Measurements from ENCODE around the gene OBSL1.

OBSL1 gene

DNA sequence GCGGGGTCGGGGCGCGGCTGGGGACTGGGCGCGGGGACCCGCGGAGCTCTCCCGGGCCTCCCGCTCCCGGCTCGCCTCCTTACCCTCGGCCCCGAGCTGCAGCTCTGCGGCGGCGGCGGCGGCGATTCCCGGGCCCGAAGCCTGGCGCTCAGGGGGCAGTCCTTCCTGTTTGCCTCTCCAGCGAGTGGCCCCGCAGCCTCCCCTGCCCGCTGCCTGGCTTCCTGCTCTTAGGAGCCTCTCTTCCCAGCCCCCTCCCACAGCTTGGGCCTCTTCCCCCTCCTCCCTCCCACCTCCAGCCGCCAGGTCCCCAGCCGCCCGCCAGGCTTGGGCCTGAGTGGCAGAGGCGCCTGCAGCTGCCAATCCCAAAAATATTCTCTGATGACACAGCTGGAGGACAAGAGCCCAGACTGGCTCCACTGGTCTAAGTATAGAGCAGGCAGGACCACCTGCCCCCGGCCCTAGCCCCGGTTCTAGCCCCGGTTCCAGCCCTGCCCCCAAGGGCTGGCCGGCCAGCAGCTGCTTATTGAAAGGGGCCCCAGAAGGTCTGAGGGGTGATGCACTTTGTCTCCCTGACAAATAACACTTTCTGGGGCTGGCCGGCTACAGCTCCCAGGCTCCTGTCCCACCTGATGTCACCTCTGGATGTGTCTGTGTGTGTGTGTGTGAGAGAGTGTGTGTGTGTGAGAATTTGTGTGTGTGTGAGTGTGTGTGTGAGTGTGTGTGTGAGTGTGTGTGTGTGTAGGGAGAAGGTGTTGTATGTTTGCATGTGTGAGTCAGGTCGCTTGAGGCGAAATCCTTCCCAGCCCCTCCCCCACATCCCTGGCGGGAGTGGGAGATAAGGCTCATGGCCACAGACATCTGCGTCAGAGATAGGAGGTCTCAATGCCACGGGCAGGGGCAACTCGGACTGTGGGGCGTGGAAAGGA lies at the start of gene OBSL1:
Gene OBSL1, minus strand, starts transcription at position 229 of the 926 bp plus-strand sequence. CDS start 307 bp downstream, outside the sequence.
- peak; percentile 81 for DNase-seq

DNA sequence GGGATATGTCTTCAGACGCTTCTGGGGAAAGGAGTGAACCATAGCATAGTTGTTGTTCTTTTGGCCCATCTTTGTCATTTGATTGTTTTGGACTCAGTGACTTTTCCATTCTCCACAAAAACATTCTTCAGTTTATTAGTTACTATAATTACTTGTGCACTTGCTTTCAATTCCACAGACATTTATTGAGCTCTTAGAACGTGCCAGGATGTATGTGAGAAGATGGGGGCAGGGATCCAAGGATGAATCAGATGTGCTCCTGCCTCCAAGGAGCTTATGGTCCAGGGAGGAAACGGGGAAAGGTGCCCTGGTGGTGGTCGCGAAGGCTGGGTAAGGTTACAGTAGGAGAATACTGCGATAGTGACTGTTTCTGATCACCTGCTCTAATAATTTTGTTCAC lies 49.2 kb upstream of the OBSL1 start:
- DNase-seq = no peak

DNA sequence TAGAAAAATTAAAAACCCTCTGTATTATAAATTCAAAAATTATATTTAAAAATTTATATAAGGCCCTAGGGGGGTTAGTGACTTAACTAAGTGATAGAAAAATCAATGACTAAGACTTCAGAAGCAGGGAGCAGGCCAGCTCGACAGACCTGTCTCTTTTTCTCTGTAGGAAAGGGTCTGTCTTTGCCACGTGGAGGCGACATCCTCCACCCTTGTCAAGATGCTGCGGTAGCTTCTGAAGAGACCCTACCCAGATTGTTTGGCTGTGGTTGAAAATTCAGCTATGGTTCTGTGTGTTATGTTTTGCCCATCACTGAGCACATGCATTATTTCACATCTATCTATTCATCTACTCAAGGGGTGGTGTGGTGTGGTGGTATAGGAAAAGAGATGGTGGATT lies 47.9 kb upstream of the OBSL1 start:
- DNase-seq = no peak

DNA sequence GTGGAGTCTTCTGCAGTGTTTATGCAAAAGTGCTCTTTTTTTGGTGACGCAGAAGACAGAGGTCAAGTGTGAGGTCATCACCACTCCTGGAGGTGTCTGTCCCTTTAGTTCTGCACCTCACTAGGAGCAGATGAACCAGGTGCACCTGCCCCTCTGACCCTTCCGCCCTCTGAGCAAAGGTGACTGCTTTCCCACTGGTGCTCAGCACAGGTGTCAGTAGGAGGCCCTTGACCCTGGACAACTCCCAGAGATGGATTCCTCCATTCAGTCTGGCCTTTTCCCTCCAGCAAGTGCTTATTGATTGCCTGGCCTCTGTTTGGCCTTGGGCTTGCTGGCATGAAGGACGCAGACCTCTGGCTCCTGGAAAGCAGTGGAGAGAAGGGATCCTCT lies 47.4 kb upstream of the OBSL1 start:
- no peak for DNase-seq

DNA sequence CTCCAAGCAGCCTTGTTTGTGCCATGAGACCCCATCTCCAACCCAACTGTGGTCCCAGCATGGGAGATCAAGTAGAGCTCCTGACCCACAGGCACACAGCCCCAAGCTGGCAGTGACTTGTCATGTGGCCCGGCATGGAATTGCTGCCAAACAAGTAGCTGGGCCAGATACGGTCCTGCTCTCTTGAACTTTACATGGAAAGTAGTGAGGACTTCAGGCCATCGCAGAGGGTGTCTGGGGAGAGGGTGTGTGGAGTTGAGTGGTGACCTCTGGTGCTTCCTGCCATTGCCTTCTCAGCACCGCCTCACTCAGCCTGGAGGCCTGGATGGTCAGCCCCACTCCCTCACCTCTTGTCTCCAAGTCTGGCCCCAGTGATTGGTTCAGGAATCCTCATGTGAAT lies 45.2 kb upstream of the OBSL1 start:
- DNase-seq = no peak

DNA sequence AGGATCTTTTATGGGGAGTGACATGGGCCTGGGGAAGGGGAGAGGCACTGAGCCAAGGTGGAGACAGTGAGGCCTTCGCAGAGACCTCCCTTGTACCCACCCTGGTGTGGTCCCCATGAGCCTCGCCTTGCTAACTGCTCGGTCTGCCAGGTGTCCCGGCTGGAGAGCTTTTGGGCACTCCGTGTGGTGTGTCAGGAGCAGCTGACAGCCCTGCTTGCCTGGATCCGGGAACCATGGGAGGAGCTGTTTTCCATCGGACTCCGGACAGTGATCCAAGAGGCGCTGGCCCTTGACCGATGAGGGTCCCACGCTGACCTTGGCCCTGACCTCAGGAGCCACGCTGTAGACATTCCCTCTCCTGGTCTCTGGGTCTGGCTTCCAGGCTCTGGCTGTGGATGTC lies 44.6 kb upstream of the OBSL1 start:
- DNase-seq = no peak

DNA sequence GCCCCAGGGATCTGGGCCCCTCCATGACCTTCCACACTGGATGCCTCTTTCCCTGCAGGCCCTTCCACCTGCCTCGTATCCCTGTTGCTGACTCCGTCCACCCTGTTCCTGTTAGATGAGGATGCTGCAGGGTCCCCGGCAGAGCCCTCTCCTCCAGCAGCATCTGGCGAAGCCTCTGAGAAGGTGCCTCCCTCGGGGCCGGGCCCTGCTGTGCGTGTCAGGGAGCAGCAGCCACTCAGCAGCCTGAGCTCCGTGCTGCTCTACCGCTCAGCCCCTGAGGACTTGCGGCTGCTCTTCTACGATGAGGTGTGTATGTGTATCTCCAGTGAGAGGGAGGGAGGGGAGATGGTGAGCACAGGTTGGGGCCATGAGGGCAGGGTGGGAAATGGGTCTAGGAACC lies 43.7 kb upstream of the OBSL1 start:
- no peak for DNase-seq

DNA sequence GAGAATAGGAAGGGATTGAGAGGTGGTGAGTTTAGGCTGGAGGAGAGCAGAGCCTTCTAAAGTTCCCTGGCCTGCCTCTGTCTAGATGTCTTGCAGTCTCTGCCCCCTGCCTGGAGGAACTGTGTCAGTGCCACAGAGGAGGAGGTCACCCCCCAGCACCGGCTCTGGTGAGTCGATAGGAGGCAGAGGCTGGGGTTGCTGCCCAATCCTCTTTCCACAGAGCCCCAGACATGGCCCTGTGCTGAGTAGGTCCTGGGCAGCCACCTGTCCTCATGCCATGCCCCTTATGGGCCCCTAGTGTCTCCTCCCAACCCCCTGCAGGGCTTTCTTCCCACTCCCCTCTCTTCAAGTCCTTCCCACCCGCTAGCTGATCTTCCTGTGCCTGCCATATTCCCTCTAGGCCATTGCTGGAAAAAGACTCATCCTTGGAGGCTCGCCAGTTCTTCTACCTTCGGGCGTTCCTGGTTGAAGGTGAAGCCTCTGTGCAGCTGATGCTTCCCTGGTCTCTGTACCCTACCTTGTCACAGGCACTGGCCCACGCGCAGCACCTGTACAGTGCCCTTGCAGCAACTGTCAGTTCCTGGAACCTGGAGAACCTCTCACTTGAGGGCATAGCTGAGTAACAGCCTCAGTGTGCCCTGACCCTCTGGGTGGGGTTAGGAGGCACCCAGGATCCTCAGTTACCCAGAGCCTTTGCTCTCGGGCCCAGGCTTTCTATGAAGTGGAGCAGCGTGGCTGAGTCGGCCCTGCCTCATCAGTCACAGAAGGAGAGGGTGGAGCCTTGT lies 42.9 kb upstream of the OBSL1 start:
- no peak for DNase-seq

DNA sequence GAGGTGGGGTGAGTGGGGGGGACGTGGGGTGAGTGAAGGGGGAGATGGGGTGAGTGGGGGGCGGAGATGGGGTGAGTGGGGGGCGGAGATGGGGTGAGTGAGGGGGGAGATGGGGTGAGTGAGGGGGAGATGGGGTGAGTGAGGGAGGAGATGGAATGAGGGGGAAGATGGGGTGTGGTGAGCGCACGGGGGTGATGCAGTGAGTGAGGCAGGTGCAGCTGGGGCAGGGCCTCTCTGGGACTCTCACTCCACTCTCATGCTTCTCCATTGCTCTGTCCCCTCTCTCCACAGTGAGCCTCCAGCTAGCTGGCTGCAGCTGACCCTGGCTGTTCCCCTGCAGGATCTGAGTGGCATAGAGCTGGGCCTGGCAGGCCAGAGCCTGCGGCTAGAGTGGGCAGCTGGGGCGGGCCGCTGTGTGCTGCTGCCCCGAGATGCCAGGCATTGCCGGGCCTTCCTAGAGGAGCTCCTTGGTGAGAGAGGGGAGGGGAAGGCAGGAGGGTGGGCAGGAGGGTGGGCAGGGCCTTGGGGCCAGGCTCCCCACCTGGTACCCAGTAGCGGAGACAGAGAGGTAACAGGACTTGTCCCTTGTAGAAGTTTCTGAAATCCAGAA lies 42.2 kb upstream of the OBSL1 start:
- DNase-seq = no peak

DNA sequence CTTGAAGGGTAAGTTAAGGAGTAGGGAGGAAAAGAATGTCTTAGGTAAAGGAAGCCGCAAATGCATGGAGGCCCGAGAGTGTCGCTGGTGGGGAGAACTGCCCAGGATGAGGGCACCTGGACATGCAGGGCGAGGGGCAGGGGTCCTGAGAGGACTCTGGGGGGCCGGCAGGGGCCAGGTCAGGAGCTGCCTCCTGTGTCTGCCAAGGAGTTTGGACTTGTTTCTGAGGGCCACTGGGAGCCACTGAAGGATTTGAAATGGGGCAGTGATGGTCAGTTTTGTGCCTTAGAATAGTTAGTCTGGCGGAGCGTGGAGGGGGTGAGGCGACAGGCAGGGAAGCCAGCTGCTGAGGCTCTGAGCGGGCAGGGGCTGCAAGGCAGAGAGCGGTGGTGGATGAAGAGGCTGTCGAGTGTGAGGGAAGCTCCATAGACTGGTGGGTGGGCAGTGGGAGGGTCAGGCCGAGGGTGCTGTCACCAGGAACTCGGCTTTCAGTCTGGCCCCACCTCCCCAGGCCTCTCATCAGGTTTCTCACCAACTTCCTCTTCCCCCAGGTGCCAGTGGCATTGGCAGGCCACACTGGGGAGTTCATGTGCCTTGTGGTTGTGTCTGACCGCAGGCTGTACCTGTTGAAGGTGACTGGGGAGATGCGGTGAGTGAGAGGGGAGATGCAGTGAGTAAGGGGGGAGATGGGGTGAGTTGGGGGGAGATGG lies 41.4 kb upstream of the OBSL1 start:
- no peak for DNase-seq

DNA sequence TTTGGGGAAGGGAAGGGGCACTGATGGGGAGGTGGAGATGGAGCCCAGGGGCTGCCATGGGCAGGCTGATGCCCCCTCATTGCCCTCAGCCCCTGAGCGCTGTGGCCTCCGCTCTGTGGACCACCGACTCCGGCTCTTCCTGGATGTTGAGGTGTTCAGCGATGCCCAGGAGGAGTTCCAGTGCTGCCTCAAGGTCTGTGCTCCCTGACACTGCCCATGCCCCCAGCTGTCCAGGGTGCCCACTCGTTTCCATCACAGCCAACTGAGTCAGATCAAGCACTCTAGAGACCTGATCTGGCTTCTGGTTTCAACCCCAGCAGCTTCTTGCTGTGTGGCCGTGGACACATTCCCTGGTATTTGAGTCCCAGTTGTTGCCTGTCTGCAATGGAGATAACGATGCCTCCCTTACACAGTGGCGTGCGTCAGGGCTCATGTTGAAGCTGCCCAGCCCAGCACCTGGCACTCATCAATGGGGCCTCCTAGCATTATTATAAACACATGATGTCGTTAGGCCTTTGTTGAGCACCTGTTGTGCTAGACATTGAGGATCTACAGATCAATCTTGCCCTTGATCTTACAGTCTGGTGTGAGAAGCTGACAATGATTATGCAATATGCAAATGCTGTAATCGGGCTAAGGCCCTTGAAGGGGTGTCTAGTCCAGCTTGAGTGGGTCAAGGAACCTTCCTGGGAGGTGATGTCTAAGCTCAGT lies 40.7 kb upstream of the OBSL1 start:
- DNase-seq = no peak

DNA sequence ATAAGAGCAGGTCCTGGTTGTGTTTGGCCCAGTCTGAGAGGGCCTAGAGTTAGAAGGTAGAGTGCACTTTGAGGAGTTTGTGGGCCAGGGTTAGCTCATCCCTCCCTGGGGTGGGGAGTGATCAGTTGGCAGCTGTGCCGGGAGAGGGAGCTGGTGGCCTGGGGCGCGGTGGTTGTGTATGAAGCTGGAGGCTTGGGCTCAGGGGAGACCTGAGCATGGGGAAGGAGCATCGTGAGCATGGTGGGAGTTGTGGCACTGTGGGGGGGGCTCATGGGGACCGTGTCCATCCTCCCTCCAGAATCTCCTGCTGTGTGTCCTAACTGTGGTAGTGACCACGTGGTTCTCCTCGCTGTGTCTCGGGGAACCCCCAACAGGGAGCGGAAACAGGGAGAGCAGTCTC lies 40.0 kb upstream of the OBSL1 start:
- no peak for DNase-seq

DNA sequence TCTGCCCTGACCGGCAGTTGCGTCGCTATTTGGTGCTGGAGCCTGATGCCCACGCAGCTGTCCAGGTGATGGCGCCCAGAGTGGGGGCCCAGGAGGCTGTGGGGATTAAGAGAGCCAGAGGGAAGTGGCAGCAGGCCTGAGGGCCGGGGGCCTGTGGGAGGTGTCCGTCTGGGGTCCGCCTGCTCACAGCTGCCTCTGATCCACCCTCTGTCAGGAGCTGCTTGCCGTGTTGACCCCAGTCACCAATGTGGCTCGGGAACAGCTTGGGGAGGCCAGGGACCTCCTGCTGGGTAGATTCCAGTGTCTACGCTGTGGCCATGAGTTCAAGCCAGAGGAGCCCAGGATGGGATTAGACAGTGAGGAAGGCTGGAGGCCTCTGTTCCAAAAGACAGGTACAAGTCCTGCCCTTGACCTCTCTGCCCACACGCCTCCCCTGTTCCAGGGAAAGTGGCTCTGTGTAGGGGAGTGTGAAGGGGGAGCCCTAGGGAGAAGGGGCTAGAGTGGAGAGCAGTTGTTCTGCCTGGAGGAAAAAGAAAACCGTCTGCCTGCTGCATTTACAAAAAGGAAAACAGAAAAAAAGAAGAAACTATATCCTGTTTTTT lies 37.9 kb upstream of the OBSL1 start:
- DNase-seq = no peak

DNA sequence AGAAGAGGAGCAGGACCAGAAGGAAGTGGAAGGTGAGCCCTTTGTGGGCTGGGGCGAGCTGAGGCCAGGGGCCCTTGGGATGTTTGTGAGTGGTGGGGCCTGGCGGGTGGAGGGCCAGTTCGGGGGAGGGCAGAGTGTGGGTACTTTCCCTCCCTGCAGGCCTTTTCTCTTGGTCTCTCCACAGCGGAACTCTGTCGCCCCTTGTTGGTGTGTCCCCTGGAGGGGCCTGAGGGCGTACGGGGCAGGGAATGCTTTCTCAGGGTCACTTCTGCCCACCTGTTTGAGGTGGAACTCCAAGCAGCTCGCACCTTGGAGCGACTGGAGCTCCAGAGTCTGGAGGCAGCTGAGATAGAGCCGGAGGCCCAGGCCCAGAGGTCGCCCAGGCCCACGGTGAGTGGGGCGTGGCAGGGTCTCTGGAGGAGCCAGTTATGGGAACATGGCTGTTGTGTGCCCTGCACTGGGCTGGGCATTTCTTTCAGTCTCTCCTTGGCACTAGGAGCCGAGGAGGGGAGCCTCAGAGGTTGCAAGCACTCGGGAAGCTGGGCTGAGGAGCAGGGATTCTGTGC lies 37.1 kb upstream of the OBSL1 start:
- no peak for DNase-seq

DNA sequence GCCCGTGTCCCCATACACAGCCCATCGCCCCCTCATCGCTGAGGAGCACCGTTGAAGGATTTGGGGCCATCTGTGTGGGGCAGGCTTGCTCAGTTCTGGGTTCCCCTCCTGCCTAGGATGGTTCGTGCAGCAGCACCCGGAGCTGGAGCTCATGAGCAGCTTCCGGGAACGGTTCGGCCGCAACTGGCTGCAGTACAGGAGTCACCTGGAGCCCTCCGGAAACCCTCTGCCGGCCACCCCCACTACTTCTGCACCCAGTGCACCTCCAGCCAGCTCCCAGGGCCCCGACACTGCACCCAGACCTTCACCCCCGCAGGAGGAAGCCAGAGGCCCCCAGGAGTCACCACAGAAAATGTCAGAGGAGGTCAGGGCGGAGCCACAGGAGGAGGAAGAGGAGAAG lies 36.6 kb upstream of the OBSL1 start:
- no peak for DNase-seq

DNA sequence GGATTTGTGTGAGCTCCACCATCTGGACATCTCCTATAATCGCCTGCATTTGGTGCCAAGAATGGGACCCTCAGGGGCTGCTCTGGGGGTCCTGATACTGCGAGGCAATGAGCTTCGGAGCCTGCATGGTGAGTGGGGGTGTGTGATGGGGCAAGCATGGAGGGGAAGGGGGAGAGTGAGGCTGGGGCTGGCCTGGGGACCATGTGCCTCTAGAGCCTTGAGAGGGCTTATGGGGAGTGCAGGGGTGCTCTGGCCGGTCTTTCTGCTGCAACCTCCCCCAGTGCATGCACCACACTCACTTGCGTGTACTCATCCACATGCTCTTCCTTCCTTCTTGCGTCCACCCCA lies 34.2 kb upstream of the OBSL1 start:
- no peak for DNase-seq

DNA sequence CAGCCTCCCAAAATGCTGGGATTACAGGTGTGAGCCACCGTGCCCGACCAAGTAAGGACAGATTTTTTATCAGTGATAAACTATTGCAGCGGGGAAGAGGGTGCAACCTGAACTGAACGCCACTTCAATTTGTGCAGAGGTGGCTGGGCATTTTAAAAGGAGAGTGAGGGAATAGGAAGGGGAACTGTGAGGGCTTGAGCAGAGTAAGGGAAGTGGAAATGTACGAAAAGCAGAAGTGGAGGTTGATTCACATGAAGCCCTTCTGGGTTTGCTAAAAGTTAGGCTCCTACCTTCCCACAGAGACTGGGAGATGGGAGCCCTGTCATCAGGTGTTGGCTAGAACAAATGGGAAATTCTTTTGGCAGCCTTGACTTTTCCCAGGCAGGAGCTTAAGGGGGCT lies 32.4 kb upstream of the OBSL1 start:
- DNase-seq = no peak

DNA sequence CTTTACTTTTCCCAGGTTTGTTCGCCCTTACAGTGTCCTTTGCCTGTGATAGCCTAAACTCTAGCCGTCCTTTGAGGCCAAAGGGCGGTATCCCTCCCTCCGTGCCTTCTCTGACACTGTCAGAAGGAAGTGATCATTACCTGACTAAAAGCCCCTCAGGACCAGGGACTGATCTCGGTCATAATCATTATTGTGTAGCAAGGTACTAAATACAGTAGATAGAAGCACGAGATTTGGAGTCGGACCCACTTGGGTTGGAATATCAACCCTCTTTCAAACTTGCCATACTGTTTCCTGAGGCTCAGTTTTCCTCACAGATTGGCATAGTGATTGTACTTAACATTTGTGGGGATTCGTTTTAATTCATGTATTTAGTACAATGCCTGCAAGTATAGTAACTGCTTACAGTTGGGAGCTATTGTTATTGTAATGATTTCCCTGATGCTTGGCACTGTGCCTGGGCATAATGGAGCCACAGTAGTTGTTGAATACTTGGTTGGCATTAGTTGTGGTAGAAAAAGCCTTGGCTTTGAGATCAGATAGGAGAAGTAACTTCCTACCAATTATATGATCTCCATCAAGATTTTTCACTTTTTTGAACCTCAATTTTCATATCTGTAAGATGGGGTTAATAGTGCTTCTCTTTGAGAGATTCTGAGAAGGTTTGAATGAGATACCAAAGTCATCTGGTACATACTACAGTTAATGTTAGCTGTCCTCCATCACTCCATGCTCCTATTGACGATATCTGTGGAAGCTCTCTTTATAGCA lies 27.2 kb upstream of the OBSL1 start:
- no peak for DNase-seq

DNA sequence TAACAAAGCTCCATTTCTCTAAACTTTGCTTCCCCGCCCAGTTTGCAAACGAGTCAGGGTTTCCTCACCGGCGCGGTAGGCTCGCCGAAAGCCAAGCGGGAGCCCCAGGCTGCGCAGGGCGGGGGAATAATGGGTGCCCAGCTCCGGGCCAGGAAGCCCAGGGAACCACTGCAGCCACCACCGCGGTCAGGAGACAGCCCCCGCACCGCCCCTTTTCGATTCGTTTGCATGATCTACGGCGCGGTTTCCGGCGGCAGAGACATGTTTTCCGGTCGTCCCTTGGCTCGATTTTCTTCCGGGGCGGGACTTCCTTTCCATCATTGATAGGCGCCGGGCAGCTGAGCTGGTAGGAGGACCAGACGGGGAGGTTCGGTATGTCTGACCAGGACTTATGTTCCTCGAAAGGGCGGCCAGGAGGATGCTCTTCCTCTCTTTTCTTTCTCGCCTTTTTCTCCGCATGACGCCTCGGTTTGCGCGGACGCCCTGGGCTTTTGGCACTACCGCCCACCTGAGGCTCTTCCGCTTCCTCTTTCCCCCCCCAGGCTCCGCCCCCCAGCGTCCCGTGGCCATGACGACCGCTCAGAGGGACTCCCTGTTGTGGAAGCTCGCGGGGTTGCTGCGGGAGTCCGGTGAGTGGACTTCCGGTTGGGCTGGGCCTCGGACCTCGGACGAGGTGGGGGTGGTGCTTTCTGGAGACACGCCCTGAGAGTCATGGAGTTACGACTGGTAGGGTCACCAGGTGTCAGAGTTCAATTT lies 26.4 kb upstream of the OBSL1 start, which contains the start of gene STK11IP:
Gene STK11IP, plus strand, starts transcription at position 306 of the 756 bp plus-strand sequence. Its CDS starts 263 bp downstream, at position 569.
- peak; percentile 94 for DNase-seq

DNA sequence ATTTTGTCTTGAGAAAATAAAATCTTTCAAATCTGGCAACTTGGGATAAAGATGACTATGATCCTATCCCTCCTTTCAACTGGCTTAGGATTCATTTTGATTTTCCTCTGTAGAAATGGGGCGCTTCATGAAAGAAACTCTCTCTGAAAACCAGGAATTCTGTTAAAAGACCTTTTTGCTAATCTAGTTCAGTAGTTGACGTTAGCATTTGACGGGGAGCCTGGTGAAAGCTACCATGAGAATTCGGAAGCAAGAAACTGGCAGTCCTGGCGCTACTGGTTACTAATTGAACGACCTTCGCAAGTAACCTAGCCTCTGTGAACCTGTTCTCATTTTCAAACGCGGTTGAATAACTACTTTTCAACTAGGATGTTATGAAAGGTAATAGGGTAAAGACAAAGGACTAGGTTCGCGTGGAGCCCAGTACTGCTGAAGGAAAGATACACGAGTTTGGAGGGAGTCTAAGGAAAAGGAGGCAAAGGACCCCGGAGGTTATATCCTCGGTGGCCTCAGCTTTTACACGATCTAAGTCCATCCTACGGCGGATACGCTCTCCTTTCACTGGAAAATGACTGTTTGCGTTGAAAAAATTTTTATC lies 25.7 kb upstream of the OBSL1 start:
- no peak for DNase-seq

Data from 8988T (cell line).